Panc1 (cell line): ENCODE results near the gene KCNB1. TPM values are rescaled to one million over a fixed set of nuclear protein-coding genes. Genes with fewer than 3 reads are reported as not detected.

Experiments used
- ATAC-seq: fragments of 200-7000 bp; cut with Tn5 transposase; 2 replicates; pipeline ENCODE4 v1.9.1; 2020; ENCODE audit warnings: mild to moderate bottlenecking, moderate library complexity
- BruUV-seq: library from RNA; stranded (reverse); fragments of 400-500 nt; replicated peaks from 2 replicates; lab custom pipeline; 2021; lab: Mats Ljungman, UMichigan
- CTCF ChIA-PET: fragments of 300-600 bp; sonication (Branson Sonifier 250); formaldehyde crosslinking; loops from one replicate; lab custom pipeline; 2022; ENCODE audit warnings: antibody characterized with exemption; lab: Charles Lee
- POLR2A ChIA-PET: fragments of 300-600 bp; sonication (Branson Sonifier 250); formaldehyde crosslinking; loops from one replicate; lab custom pipeline; 2022; ENCODE audit warnings: antibody characterized with exemption; lab: Charles Lee
- DNase-seq: peaks from one replicate; pipeline ENCODE4 v3.0.0-alpha.2; 2010; ENCODE audit warnings: low read depth, low spot score
- H3K27ac ChIP-seq: 2 replicates; pipeline ENCODE4 v1.5.1; 2011; ENCODE audit warnings: mild to moderate bottlenecking, low read length, inconsistent platforms
- H3K27me3 ChIP-seq: fragments of 200-500 bp; sonication (Bioruptor generic); 2 replicates; pipeline ENCODE4 v1.6.0; 2014; ENCODE audit warnings: low read length, inconsistent platforms; ENCODE audit not compliant: control insufficient read depth, insufficient read depth
- H3K36me3 ChIP-seq: fragments of 200-500 bp; sonication (Bioruptor generic); 2 replicates; pipeline ENCODE4 v1.5.1; 2014; ENCODE audit warnings: inconsistent platforms, mild to moderate bottlenecking, low read length, moderate library complexity; ENCODE audit not compliant: control insufficient read depth, insufficient read depth
- H3K4me1 ChIP-seq: 2 replicates; pipeline ENCODE4 v1.5.1; 2011; ENCODE audit warnings: inconsistent platforms, mild to moderate bottlenecking, low read length, moderate library complexity; ENCODE audit not compliant: control insufficient read depth, insufficient read depth
- H3K4me3 ChIP-seq, 2 experiments: 2 replicates each; pipeline ENCODE4 v1.5.1; 2011 to 2012; ENCODE audit warnings: low read depth in 2 of 2, low read length in 2 of 2, mild to moderate bottlenecking in 2 of 2, inconsistent platforms in 1 of 2, moderate library complexity in 1 of 2
- H3K9me3 ChIP-seq: fragments of 200-500 bp; sonication (Bioruptor generic); 2 replicates; pipeline ENCODE4 v1.5.1; 2014; ENCODE audit warnings: low read depth, mild to moderate bottlenecking, inconsistent platforms, low read length, moderate library complexity; ENCODE audit not compliant: control insufficient read depth, insufficient read depth
- POLR2AphosphoS5 ChIP-seq: IDR thresholded peaks from 2 replicates; pipeline ENCODE4 v1.6.1; 2012; ENCODE audit warnings: mild to moderate bottlenecking, low read depth, low read length, moderate library complexity
- SIN3A ChIP-seq: IDR thresholded peaks from 2 replicates; pipeline ENCODE4 v1.6.1; 2012; ENCODE audit warnings: low read depth, mild to moderate bottlenecking, low read length, moderate library complexity, borderline replicate concordance; ENCODE audit not compliant: insufficient read depth
- TCF7L2 ChIP-seq: IDR thresholded peaks from 2 replicates; pipeline ENCODE4 v1.6.1; 2011; ENCODE audit warnings: mild to moderate bottlenecking, low read depth, low read length, inconsistent platforms
- in situ Hi-C: cut with HindIII; loops from 2 replicates; pipeline ENCODE4 v1.10.0; 2016; ENCODE audit warnings: low sequenced_read_pairs, low pct_unique_long_range_greater_than_20kb
- intact Hi-C: fragments of 100-400 bp; cut with micrococcal nuclease; formaldehyde crosslinking; loops from one replicate; pipeline ENCODE4 v1.10.0; 2022; ENCODE audit not compliant: unreplicated experiment
- total RNA-seq: library from RNA; stranded (reverse); gene quantifications from one replicate; pipeline ENCODE4 v1.2.1, GENCODE V29; 2021; ENCODE audit not compliant: unreplicated experiment
- TF ChIP-seq, protein P1 (sequence below), 2 experiments: IDR thresholded peaks; 2 replicates each; pipeline ENCODE4 v1.6.1; 2011 to 2012; ENCODE audit warnings: low read depth in 2 of 2, control low read depth in 1 of 2, low read length in 1 of 2, mild to moderate bottlenecking in 1 of 2, moderate library complexity in 1 of 2; ENCODE audit not compliant: insufficient read depth in 1 of 2
- TF ChIP-seq, protein P2 (sequence below): fragments of 450-650 bp; IDR thresholded peaks from 2 replicates; pipeline ENCODE4 v1.5.1; 2017; ENCODE audit warnings: mild to moderate bottlenecking

Gene KCNB1
- total RNA-seq, 1 experiment from 2014 or later = 11.1 TPM

DNA sequence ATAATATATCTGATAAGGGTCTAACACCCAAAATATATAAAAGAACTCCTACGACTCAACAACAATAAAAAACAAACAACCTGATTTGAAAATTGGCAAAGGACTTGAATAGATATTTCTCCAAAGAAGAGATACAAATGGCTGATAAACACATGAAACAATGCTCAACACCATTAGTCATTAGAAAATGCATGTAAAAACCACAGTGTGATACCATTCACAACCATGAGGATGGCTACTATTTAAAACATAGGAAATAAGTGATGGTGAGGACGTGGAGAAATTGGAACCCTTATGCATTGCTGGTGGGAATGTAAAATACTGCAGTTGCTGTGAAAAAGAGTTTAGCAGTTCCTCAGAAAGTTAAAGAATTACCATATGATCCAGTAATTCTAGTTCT lies 44.1 kb upstream of the KCNB1 start:
- CTCF ChIA-PET = no interaction called here
- Histone ChIP-seq H3K4me3 (no peak overlapping the region), H3K9me3 (no peaks in the 10 kb centered on the region), H3K27ac (no peak overlapping the region), H3K27me3 (no peaks in the 10 kb centered on the region), H3K36me3 (no peaks in the 10 kb centered on the region), H3K4me1 (no peaks in the 10 kb centered on the region)
- DNase-seq = no peak
- POLR2A ChIA-PET = interaction anchor here (0.6 kb wide), 1 partner anchor 207 kb away, joined by 14 read pairs; no protein-coding TSS in a partner anchor
- in situ Hi-C loops = no loop called here
- no TSS peak for BruUV-seq
- TF ChIP-seq SIN3A = no peak
- TF ChIP-seq POLR2AphosphoS5 = no peak
- TF ChIP-seq, protein P1, sequence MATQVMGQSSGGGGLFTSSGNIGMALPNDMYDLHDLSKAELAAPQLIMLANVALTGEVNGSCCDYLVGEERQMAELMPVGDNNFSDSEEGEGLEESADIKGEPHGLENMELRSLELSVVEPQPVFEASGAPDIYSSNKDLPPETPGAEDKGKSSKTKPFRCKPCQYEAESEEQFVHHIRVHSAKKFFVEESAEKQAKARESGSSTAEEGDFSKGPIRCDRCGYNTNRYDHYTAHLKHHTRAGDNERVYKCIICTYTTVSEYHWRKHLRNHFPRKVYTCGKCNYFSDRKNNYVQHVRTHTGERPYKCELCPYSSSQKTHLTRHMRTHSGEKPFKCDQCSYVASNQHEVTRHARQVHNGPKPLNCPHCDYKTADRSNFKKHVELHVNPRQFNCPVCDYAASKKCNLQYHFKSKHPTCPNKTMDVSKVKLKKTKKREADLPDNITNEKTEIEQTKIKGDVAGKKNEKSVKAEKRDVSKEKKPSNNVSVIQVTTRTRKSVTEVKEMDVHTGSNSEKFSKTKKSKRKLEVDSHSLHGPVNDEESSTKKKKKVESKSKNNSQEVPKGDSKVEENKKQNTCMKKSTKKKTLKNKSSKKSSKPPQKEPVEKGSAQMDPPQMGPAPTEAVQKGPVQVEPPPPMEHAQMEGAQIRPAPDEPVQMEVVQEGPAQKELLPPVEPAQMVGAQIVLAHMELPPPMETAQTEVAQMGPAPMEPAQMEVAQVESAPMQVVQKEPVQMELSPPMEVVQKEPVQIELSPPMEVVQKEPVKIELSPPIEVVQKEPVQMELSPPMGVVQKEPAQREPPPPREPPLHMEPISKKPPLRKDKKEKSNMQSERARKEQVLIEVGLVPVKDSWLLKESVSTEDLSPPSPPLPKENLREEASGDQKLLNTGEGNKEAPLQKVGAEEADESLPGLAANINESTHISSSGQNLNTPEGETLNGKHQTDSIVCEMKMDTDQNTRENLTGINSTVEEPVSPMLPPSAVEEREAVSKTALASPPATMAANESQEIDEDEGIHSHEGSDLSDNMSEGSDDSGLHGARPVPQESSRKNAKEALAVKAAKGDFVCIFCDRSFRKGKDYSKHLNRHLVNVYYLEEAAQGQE (IDR thresholded peaks at IDR 0.05; ENCODE audit: insufficient read depth in 1 of 2, low read depth in 2 of 2, low read length in 1 of 2) = no peak
- TF ChIP-seq, protein P2, sequence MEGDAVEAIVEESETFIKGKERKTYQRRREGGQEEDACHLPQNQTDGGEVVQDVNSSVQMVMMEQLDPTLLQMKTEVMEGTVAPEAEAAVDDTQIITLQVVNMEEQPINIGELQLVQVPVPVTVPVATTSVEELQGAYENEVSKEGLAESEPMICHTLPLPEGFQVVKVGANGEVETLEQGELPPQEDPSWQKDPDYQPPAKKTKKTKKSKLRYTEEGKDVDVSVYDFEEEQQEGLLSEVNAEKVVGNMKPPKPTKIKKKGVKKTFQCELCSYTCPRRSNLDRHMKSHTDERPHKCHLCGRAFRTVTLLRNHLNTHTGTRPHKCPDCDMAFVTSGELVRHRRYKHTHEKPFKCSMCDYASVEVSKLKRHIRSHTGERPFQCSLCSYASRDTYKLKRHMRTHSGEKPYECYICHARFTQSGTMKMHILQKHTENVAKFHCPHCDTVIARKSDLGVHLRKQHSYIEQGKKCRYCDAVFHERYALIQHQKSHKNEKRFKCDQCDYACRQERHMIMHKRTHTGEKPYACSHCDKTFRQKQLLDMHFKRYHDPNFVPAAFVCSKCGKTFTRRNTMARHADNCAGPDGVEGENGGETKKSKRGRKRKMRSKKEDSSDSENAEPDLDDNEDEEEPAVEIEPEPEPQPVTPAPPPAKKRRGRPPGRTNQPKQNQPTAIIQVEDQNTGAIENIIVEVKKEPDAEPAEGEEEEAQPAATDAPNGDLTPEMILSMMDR = no peak
- TF ChIP-seq TCF7L2 = no peak
- intact Hi-C loops = no loop called here
- no peak for ATAC-seq

DNA sequence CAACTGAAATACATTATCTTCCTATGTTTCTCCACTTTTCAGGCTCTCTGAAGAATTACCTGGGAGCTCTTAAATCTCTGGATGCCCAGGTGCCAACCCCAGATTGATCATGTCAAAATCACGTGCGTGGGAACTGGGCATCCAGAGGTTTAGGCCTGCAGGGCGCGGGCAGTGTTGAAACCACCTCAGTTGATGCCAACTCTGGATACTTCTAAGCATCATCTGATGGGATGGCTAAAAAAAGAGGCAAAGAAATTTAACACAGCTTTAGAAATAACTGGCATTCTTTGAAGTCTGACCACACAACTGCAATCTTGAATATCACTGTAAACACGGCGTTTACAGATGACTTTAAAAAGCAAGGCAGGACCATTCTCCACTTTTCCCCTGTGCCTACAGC lies 43.6 kb upstream of the KCNB1 start:
- no peaks in the 10 kb centered on the region for H3K27me3 ChIP-seq
- DNase-seq (no peak), ATAC-seq (no peak)
- intact Hi-C loops = no loop called here
- ChIA-PET POLR2A (interaction anchor here (0.6 kb wide), 1 partner anchor 206 kb away, joined by 14 read pairs; no protein-coding TSS in a partner anchor), CTCF (no interaction called here)
- H3K27ac ChIP-seq = no peak overlapping the region
- BruUV-seq = no TSS peak
- H3K36me3 ChIP-seq = no peaks in the 10 kb centered on the region
- TF ChIP-seq SIN3A (no peak), TCF7L2 (no peak), POLR2AphosphoS5 (no peak)
- TF ChIP-seq, protein P2 = no peak
- TF ChIP-seq, protein P1 (IDR thresholded peaks at IDR 0.05; ENCODE audit: insufficient read depth in 1 of 2, low read depth in 2 of 2, low read length in 1 of 2) = no peak
- no peak overlapping the region for H3K4me3 ChIP-seq
- no peaks in the 10 kb centered on the region for H3K9me3 ChIP-seq
- no peaks in the 10 kb centered on the region for H3K4me1 ChIP-seq
- in situ Hi-C loops = no loop called here
